Cardiac septum (tissue), 1 donor: Measurements from ENCODE around the gene OR2V2. TPM values are rescaled to one million over a fixed set of nuclear protein-coding genes. Genes with fewer than 3 reads are reported as not detected.

ENCODE experiments used
- DNase-seq: peaks from one replicate; pipeline ENCODE4 v3.0.0-alpha.2; 2020; ENCODE audit warnings: low spot score
- intact Hi-C: fragments of 100-400 bp; cut with DNase I; formaldehyde crosslinking; loops from one replicate; pipeline ENCODE4 v1.14.0; 2022
- total RNA-seq: library from RNA; stranded (reverse); fragmentation: NEBNext Ultra II Directional; extraction: Animal tissue kit (Norgen Biotek cat#: 25700); gene quantifications from one replicate; pipeline ENCODE4 v1.2.1, GENCODE V29; 2021
- donor health status: DM: no; HTN: no; CAD: no.

OR2V2 gene
- total RNA-seq, 1 donor from 2014 or later, result not detected

DNA sequence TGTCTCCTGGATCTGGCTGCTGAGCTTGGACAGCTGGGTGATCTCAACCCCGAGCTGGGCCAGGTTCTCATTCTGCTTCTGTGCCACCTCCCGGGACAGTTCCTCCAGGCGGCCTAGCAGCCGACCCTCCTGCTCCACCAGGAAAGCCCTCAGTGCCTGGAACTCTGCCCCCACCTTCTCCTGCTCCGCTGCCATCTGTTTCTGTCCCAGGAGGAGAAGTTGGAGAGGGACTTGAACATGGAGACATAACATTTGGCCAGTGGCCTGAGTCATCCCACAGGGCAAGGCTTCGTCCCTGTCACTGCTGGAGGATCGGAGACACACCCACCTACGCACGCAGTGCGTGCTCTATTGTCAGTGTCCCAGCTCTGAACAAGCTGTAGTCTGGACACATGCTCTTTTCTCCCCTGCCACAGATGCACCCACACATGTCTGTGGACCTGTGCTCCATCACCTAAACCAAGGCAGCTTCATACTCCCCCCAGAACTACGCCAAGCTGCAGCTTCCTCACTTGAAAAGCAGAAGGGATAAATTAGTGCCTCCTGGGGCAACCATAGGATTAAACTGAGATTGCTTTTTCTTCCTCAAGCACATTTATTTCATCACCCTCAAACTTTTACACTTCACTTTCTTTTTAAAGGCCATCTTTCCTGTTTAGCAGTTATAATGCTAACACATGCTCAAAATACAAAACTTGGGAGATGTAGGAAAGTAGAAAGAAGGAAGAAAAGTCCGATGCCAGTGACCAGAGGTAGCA is 52.7 kb downstream of the OR2V2 start:
- no peak for DNase-seq
- intact Hi-C loops, result no loop called here

DNA sequence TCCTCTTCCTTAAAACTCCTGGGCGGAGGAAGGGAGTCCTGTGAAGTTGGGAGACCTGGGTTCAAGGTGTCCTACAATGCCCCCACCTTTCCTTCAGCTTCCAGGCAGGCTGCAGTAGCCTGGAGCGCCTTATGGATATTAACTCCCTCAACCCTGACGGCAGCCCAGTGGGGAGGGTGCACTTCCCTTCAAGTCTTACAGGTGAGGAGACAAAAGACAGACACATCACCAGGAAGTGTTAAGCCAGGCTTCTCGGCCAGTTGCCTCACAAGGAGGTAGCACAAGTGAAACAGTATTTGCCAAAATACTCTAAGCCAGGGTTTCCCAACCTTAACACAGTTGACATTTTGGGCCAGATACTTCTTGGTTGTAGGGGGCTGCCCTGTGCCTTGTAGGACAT is 53.4 kb downstream of the OR2V2 start:
- intact Hi-C loops, result no loop called here
- DNase-seq, result peak; percentile 49

DNA sequence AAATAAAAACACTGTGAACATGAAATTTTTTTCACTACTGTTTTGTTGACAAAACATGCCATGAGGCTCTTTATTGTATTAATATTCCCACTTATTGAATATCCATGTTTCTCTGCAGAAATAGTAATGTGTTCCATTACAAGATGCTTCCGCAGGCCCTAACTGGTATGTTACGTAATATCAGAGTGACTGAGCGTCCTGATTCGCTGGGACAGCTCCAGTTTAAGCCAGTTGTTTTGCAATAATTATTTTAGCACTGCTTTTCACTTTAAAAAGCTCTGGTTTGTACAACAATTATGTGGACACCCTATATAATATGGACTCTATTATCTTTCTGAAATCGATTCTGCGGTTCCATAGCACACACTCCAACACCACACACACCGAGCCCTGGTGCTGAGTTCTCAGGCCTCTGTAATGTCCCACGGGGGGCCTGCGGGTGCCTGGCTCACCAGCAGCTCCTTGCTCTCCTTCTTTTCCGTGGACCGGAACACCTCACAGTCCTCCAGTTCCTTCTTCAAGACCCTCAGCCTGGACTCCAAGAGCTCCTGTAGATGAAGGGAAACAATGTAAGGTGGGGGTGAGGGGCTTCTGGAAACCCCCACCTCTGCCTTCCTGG is 55.8 kb downstream of the OR2V2 start:
- intact Hi-C loops, result no loop called here

DNA sequence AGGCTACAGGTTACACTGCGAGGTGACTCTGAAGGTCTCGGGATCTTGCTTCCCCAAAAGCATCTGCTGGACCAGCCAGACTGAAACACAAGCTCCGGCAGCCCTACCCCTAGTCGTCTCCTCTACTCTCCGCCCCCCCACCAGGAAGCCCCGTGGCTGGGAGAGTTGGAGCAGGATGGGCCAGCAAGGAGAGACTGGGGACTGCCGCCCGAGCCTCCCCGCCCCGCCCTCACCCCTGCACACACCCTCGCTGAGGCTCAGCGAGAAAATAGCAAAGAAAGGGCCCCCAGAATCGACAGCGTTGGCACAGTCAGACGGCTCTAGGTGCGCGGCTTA is 56.4 kb downstream of the OR2V2 start:
- DNase-seq, result no peak
- intact Hi-C loops, result no loop called here

More for the DNA sequence above, 55.8 kb downstream of the OR2V2 start:
- no peak for DNase-seq

DNA sequence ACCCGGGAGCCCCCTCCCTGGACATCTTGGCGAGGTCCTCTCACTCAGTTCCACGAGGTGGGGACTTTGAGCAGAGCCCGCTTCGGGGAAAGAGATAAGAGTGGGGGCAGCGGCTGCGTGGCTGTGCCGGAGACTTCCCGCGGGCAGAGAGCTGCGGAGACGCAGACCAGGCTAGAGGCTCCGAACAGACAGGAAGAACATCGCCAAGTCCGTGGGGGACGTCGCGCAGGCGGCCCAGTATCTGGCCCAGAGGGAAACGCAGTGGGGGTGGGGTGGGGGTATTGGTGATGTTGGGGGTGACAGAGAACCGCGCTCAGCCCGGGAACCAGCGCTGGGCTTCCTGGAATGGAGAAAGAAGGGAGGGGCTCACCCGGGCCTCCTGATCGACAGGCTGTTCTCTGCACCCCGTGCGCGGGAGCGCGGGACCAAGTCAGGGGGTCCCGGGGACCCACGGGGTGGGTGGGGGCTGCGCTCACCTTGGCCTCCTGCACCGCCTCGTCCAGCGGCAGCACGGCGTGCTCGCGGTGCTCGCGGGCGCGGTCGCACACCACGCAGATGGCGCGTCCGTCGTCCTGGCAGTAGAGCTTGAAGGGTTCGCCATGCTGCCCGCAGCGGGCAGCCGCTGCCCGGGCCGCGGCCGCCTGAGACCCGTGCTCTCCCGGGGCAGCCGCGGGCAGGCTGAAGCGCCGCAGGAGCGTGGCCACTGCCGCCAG is 56.9 kb downstream of the OR2V2 start:
- DNase-seq, result no peak
- intact Hi-C loops, result no loop called here

DNA sequence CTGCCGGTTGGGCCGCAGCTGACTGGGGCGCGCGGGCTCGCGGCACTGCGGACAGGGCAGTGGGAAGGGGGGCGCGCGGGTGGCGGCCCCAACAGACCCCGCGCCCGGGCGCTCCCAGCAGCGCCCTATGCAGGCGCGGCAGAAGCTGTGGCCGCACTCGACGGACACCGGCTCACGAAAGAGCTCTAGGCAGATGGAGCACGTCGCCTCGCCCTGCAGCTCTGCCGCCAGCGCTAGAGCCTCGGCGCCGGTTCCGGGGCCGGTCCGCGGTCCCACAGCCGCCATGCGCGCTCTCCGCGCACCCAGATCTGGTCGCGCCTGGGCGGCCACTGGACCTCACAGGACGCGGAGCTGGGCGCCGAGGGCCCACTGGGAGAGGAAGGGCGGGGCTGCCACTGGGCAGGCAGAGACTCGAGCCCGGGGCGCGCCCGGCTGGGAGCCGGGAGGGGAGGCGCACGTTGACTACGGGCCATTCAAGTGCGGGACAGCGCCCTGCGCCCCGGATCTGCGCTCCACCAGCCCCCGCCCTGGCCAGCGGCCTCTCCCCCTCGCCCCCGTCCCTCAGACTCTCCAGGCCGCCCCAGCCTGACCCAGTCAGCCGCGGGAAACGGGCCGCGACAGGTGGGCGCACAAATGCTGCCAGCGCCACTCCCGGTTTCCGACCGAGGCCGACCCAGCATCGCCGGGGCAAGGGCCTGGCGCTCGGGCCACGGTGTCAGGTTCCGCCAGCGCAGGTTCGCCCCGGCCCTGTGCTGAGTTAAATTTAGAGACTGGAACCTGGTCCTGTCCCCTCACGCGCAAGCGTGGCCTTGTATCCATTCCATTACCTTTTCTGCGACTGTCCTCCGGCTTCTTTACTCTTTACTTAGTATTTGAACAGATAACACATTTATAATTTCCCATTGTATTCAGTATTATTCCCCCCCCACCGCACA is 57.7 kb downstream of the OR2V2 start, which contains the start of gene TRIM7:
TSS of gene TRIM7 (minus strand) at position 371 of the 935 bp plus-strand sequence. CDS start at position 285, 86 bp downstream.
- peak; percentile 57 for DNase-seq
- intact Hi-C loops, result no loop called here

DNA sequence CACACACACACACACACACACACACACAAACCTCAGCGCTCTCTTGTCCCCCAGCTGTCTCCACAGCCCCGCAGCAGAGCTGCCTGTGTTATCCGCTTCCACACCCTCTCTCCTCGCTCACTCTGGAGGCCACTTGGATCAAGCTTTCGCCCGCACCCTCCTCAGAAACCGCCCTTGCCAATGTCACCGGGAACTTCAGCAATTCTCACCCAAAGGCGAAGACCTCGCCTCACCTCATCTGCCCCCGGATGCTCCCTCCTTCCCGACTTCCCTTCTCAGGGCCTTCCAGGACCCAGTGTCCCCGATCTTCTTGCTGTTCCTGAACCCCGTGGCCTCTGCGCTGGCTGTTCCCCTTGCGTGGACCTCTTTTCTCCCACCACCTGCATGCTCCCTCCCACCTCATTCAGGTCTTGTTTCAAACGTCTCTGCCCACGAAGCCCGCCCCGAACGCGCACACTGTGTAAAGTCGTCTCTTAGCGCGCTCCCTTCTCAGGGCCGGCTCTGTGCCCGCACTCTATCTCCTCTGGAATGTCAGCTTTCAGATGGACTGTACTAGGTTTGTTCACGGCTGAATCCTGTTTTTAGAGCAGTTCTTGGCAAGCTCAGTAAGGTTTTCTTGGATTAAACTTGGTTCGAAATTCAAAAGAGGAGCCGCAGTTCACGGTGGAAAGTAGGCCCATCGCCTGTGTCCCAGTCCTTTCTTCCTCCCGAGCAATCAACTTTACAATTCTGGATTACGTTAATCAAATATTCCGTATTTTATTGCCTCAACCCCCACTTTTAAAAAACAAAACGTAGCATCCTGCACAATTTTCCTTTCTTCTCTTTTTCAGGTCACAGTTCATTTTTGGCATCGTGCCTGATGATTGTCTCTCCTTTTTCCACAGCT is 58.6 kb downstream of the OR2V2 start:
- no peak for DNase-seq

DNA sequence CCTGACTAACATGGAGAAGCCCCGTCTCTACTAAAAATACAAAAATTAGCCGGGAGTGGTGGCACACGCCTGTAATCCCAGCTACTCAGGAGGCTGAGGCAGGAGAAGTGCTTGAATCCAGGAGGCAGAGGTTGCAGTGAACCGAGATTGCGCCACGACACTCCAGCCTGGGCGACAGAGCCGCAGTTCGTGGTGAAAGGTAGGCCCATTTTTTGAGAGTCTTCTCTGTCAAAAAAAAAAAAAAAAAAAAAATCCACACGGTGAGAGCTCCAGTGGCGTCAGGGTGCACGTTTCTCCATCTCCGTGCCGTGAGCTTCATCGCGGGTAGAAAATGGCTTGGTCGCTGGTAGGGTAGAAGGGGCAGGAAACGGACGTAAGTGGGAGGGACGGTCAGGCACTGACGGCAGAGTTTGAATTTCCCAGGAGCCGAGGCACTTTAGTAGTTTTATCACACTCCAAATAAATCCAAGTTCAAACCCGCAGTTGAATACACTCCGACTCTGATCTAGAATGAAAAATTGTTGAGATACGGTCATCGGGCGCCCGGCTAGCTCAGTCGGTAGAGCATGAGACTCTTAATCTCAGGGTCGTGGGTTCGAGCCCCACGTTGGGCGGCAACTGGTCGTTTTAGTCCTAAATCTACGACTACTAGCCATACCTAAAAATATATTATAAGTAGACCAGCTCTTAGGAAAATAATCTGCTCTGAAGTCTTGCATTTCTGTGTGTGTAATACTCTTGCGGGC is 60.0 kb downstream of the OR2V2 start:
- intact Hi-C loops, result loop anchor here (1.0 kb wide), 1 partner anchor 16 kb away; no protein-coding TSS in a partner anchor
- no peak for DNase-seq

More for the DNA sequence above, 58.6 kb downstream of the OR2V2 start:
- intact Hi-C loops, result no loop called here

DNA sequence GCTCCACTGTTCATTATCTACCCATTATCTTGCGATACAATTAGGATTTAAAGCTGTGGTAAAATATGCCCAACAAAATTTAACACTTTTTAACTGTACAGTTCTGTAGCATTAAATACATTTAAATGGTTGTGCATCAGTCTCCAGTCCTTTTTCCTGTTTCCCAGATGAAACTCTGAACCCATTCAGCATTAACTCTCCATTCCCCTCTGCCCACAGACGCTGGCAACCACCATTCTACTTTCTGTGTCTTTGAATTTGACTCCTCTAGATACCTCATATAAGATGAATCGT is 60.5 kb downstream of the OR2V2 start:
- intact Hi-C loops, result loop anchor here (1.0 kb wide), 1 partner anchor 17 kb away; no protein-coding TSS in a partner anchor

More for the DNA sequence above, 60.5 kb downstream of the OR2V2 start:
- DNase-seq, result no peak

Other genes starting within 250 kb of the OR2V2 start
- gene BTNL8, start 248.4 kb upstream of the OR2V2 start, total RNA-seq, result 0.43 TPM
- not detected for gene BTNL3, start 158.7 kb upstream of the OR2V2 start, total RNA-seq
- 25.2 TPM for gene BTNL9, start 107.3 kb upstream of the OR2V2 start, total RNA-seq
- not detected for gene OR2V1, start 16.4 kb upstream of the OR2V2 start, total RNA-seq
- 6.4 TPM for gene TRIM7, start 57.6 kb downstream of the OR2V2 start, total RNA-seq
- gene TRIM41, start 75.7 kb downstream of the OR2V2 start, total RNA-seq, result 33.0 TPM
- gene RACK1, start 96.3 kb downstream of the OR2V2 start, total RNA-seq, result 557 TPM
- 9.1 TPM for gene TRIM52, start 113.6 kb downstream of the OR2V2 start, total RNA-seq
- not detected for gene OR4F3, start 219.7 kb downstream of the OR2V2 start, total RNA-seq